ENCODE data around the gene TMEM100.

TMEM100 gene, protein sequence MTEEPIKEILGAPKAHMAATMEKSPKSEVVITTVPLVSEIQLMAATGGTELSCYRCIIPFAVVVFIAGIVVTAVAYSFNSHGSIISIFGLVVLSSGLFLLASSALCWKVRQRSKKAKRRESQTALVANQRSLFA

DNA sequence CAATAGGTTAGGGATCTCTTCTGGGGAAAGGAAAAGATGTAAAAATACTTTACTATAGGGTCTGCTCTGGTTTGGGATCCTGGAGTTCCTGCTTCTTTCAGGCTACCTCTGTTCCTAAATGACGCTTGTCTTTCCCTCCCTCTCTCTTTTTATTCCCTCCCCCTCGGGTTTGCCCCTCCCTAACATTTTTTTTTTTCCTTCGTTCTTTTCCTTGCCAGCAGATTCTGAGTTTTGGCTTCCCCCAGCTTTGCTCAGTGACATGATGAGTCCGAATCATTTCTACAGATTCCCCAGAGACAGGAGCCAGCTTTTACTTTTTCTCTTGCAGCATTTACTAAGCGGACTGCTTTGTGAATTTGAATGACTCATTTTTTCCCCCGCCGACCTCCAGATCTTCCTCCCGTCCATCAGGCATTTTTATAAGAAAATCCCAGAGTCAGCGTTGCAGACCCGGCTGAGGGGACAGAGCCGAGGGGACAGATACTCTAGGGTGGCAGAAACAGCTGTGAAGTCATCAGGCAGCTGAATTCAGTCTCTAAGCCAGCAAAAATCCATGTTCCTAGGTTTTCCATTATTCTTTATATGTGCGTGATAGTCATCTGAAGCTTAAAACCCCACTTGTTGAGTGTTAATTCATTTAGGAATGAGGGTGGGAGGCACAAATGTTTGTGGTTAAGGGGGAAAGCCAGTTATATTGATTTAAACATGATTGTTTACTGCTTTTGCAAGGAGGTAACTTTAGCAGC, at the start of gene TMEM100:
TMEM100 (minus strand) TSS at position 123 of the 746 bp plus-strand sequence. CDS start 1,794 bp downstream, outside the sequence.
- Mint-ChIP-seq H3K27ac (no peak within 1 kb of the TSS), H3K4me3 (no peak within 1 kb of the TSS), H3K4me1 (ENCODE audit: low read depth) (no peaks in the 10 kb centered on the region), H3K9me3 (ENCODE audit: low read depth) (no peaks in the 10 kb centered on the region), H3K36me3 (no peaks in the 10 kb centered on the region), H3K27me3 (peaks cover 30% of the 10 kb centered on the region)

DNA sequence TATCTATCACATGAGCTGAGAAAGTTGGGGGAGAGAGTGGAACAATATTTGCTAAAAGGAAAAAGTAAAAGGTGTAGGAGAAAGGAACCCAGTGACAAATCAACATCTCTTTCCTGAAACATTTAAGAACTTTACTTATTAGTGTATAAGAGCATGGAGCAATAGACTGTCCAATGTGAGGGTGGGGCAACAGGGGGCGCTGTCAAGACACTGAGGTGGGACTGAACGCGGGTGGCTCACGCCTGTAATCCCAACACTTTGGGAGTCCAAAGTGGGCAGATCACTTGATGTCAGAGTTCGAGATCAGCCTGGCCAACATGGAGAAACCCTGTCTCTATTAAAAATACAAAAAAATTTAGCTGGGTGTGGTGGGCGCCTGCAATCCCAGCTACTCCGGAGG, 49.4 kb upstream of the TMEM100 start:
- Mint-ChIP-seq H3K4me3 (no peak overlapping the region), H3K9me3 (ENCODE audit: low read depth) (no peaks in the 10 kb centered on the region), H3K27ac (no peak overlapping the region), H3K36me3 (peaks cover 21% of the 10 kb centered on the region), H3K4me1 (ENCODE audit: low read depth) (no peaks in the 10 kb centered on the region), H3K27me3 (no peaks in the 10 kb centered on the region)

GRCh38 chr17:55770196-55770870, 47.7 kb upstream of the TMEM100 start:
- Mint-ChIP-seq H3K36me3 (peaks cover 15% of the 10 kb centered on the region), H3K4me1 (ENCODE audit: low read depth) (no peaks in the 10 kb centered on the region), H3K27ac (no peak overlapping the region), H3K9me3 (ENCODE audit: low read depth) (no peaks in the 10 kb centered on the region), H3K4me3 (no peak overlapping the region), H3K27me3 (no peaks in the 10 kb centered on the region)

DNA sequence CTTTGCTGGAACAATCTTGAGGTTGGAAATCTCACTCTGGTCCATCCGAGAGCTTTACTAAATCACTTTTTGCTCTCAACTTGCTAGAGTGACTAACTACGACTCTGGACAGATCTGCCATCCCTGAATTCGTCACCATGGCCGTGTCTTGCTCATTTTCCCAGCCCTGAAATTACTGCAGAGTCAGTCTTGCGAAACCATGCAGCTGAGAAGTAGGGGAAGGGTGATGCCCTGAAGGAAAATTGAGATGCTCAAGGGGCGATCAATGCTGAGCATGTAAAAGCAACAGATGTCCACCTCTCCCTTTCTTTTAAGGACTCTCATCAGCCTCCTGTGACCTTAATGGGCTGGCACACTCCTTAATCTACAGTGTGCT, 46.9 kb upstream of the TMEM100 start:
- Mint-ChIP-seq H3K27ac (no peak overlapping the region), H3K4me1 (ENCODE audit: low read depth) (no peaks in the 10 kb centered on the region), H3K27me3 (no peaks in the 10 kb centered on the region), H3K9me3 (ENCODE audit: low read depth) (no peaks in the 10 kb centered on the region), H3K36me3 (peaks cover 16% of the 10 kb centered on the region), H3K4me3 (no peak overlapping the region)

GRCh38 chr17:55768936-55769624, 46.4 kb upstream of the TMEM100 start:
- Mint-ChIP-seq H3K9me3 (ENCODE audit: low read depth) (no peaks in the 10 kb centered on the region), H3K4me1 (ENCODE audit: low read depth) (no peaks in the 10 kb centered on the region), H3K27ac (no peak overlapping the region), H3K27me3 (no peaks in the 10 kb centered on the region), H3K4me3 (no peak overlapping the region), H3K36me3 (peaks cover 16% of the 10 kb centered on the region)

GRCh38 chr17:55765472-55765871, 42.8 kb upstream of the TMEM100 start:
- Mint-ChIP-seq H3K27me3 (no peaks in the 10 kb centered on the region), H3K4me1 (ENCODE audit: low read depth) (peaks cover 2% of the 10 kb centered on the region), H3K27ac (no peak overlapping the region), H3K4me3 (no peak overlapping the region), H3K9me3 (ENCODE audit: low read depth) (no peaks in the 10 kb centered on the region), H3K36me3 (peaks cover 6% of the 10 kb centered on the region)

DNA sequence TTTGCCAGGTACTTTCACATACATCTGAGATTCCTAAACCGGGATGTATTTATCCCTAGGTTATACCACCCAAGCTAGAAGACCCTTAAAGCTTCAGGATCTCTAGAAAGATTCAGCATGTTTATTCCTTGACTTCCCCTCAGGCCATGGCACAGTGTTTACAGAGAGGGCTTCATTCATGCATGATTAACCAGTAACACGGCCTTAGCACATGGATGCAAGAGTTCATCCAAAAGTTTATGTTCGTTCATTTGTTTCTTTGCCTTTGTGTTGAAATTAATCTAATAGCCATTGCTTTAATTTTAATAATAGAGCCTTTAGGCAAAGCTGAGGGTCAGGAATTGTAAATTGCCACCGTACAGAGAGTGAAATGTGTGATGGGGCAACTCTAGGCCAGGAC, 41.9 kb upstream of the TMEM100 start:
- peaks cover 6% of the 10 kb centered on the region for H3K36me3 Mint-ChIP-seq
- no peaks in the 10 kb centered on the region for H3K27me3 Mint-ChIP-seq
- H3K4me3 Mint-ChIP-seq, result no peak overlapping the region
- no peaks in the 10 kb centered on the region for H3K9me3 Mint-ChIP-seq (ENCODE audit: low read depth)
- no peak overlapping the region for H3K27ac Mint-ChIP-seq
- peaks cover 2% of the 10 kb centered on the region for H3K4me1 Mint-ChIP-seq (ENCODE audit: low read depth)

DNA sequence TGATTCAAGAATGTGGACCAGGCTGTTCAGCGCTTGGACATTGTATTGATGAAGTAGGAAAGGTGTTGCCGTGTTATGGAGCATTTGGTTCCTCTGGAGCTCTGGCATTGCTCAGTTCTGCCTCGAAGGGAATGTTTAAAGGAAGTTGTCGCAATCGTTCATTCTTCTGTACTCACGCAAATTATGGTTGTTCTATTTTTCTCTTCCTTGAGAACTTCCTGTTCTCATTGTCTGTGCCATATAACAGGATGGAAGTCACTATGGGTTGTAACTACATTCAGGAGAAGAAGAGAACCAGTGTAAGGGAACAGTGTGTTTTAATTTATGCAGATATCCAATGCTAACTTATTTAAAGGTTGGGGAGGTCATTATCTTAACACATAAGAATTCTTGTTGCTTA, 41.2 kb upstream of the TMEM100 start:
- Mint-ChIP-seq H3K4me1 (ENCODE audit: low read depth) (peaks cover 2% of the 10 kb centered on the region), H3K36me3 (peaks cover 6% of the 10 kb centered on the region), H3K9me3 (ENCODE audit: low read depth) (no peaks in the 10 kb centered on the region), H3K4me3 (no peak overlapping the region), H3K27ac (no peak overlapping the region), H3K27me3 (no peaks in the 10 kb centered on the region)

DNA sequence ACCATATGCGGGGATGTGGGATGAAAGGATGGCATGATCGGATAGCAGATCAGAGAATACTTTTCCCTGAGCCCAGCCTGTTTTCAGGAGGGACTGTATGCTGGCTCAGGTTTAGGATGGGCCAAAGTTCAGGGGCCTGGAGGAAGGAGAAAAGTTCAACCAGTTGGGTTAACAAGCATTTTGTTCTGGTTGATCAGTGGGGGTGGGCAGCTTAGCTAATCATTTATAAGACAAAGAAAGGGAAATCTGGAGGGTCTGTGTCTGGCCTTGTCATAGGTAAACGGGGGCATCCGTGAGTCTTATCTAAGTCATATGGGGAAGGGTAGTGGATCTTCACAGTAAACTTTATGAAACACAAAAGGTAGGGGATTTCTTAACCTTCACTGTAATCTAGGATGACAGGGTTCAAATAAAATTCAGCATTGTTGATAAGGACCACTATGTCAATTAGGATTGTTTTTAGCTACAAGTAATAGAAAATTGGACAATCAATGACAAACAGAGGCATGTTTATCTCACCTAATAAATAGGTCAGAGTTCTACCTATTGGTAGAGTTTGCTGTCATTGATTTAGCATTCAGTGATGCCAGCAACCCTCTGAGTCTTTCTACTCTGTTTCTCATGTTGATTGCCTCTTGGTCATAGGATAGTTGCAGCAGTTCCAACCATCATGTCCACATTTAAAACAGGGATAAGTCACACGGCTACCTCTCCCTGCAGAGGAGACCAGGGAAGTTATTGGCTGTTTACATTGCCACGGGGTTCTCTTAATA, 39.6 kb upstream of the TMEM100 start:
- H3K4me1 Mint-ChIP-seq (ENCODE audit: low read depth), result peaks cover 2% of the 10 kb centered on the region
- H3K4me3 Mint-ChIP-seq, result no peak overlapping the region
- no peaks in the 10 kb centered on the region for H3K9me3 Mint-ChIP-seq (ENCODE audit: low read depth)
- H3K36me3 Mint-ChIP-seq, result peaks cover 6% of the 10 kb centered on the region
- no peaks in the 10 kb centered on the region for H3K27me3 Mint-ChIP-seq
- H3K27ac Mint-ChIP-seq, result no peak overlapping the region

- H3K27ac Mint-ChIP-seq, result no peak overlapping the region
- no peak overlapping the region for H3K4me3 Mint-ChIP-seq
- no peaks in the 10 kb centered on the region for H3K27me3 Mint-ChIP-seq
- no peaks in the 10 kb centered on the region for H3K9me3 Mint-ChIP-seq (ENCODE audit: low read depth)
- peaks cover 6% of the 10 kb centered on the region for H3K36me3 Mint-ChIP-seq
- peaks cover 2% of the 10 kb centered on the region for H3K4me1 Mint-ChIP-seq (ENCODE audit: low read depth)
Measured at GRCh38 chr17:55760643-55761355, 38.1 kb upstream of the TMEM100 start.

GRCh38 chr17:55758171-55758570, 35.5 kb upstream of the TMEM100 start:
- H3K27ac Mint-ChIP-seq, result no peak overlapping the region
- no peak overlapping the region for H3K4me3 Mint-ChIP-seq
- no peaks in the 10 kb centered on the region for H3K4me1 Mint-ChIP-seq (ENCODE audit: low read depth)
- H3K9me3 Mint-ChIP-seq (ENCODE audit: low read depth), result no peaks in the 10 kb centered on the region
- peaks cover 3% of the 10 kb centered on the region for H3K36me3 Mint-ChIP-seq
- H3K27me3 Mint-ChIP-seq, result no peaks in the 10 kb centered on the region

- Mint-ChIP-seq H3K9me3 (ENCODE audit: low read depth) (no peaks in the 10 kb centered on the region), H3K27me3 (no peaks in the 10 kb centered on the region), H3K4me3 (no peak overlapping the region), H3K36me3 (peaks cover 3% of the 10 kb centered on the region), H3K27ac (no peak overlapping the region), H3K4me1 (ENCODE audit: low read depth) (peaks cover 2% of the 10 kb centered on the region)
Measured at GRCh38 chr17:55757659-55758058, 35.0 kb upstream of the TMEM100 start.

DNA sequence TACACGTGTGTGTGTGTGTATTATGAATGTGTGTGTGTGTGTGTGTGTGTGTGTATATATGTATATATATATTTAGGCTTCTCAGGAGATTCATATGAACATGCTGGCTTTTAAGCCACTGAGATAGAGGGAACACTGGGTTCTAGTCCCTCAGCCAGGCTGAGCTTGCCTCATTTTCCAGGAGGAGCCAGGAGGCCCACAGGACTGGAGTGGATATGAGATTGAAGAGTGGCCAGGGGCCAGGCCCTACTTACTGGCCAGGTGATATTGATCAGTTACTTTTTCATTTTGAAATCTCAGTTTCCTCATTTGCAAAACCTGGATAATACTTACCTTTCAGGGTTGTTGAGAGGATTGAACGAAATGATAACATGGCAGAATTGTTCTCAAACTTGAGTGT, 34.0 kb upstream of the TMEM100 start:
- peaks cover 7% of the 10 kb centered on the region for H3K4me1 Mint-ChIP-seq (ENCODE audit: low read depth)
- no peaks in the 10 kb centered on the region for H3K27me3 Mint-ChIP-seq

DNA sequence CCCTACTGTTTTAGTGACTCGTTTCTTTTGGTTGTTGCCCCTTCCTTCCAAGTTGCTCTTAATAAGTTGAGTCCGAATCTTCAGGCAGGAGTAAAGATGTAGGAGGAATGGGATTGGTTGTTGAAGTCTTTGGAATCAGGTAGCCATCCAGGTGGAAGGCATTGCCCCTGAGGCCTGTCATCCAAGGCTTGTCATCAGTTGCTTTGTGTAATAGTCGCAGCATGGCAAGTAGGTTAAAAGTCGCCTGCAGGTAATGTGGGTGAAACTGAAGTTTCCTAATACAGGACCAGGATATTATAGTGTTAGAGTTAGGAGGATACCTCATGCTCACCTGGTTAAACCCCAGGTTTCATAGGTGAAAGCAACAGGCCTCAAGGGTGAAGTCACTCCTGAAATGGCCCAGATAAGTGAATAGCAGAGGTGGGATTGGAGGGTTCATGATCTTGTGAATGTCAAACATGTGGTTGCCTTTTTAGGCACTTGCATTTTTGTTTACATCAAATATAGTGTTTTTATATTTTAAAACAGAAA, 29.1 kb upstream of the TMEM100 start:
- peaks cover 7% of the 10 kb centered on the region for H3K27me3 Mint-ChIP-seq
- H3K36me3 Mint-ChIP-seq, result peaks cover 3% of the 10 kb centered on the region
- no peak overlapping the region for H3K27ac Mint-ChIP-seq
- H3K9me3 Mint-ChIP-seq (ENCODE audit: low read depth), result no peaks in the 10 kb centered on the region
- peaks cover 17% of the 10 kb centered on the region for H3K4me1 Mint-ChIP-seq (ENCODE audit: low read depth)
- peak overlapping the region; percentile 88 for H3K4me3 Mint-ChIP-seq

More for the DNA sequence above, 34.0 kb upstream of the TMEM100 start:
- Mint-ChIP-seq H3K4me3 (no peak overlapping the region), H3K9me3 (ENCODE audit: low read depth) (no peaks in the 10 kb centered on the region), H3K27ac (no peak overlapping the region), H3K36me3 (peaks cover 3% of the 10 kb centered on the region)

Measured in activated naive CD8-positive, alpha-beta T cell (primary cell).